ENCODE results near the gene DDX28.

DNA sequence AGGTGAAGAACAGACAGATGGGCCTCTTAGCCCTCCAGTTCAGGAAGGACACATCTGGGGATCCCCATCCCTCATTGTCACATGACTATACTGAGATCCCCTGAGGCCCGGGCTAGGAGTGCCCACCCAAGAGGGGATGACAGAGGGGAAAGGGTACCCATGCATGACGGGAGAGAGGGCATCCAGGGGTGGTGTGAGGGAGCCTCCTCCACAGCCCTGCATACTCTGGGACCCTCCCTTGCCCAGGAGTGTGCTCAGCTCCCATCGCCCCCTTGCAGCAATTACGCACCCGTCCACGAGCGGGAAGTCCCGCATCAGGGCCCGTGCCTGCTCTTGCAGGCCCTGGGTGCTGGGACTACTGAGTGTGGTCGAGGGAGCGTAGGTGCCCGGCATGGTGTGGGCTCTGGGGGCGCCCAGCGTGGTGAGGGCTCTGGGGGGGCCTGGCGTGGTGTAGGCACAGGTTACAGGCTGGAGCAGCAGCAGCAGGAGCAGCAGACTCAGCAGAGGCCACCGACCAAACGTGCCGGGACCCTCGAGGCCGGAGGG is 30.3 kb downstream of the DDX28 start:
- TF ChIP-seq CEBPB (IDR thresholded peaks at IDR 0.05; ENCODE audit: low read depth, low read length): no peak
- TF ChIP-seq, protein P1, sequence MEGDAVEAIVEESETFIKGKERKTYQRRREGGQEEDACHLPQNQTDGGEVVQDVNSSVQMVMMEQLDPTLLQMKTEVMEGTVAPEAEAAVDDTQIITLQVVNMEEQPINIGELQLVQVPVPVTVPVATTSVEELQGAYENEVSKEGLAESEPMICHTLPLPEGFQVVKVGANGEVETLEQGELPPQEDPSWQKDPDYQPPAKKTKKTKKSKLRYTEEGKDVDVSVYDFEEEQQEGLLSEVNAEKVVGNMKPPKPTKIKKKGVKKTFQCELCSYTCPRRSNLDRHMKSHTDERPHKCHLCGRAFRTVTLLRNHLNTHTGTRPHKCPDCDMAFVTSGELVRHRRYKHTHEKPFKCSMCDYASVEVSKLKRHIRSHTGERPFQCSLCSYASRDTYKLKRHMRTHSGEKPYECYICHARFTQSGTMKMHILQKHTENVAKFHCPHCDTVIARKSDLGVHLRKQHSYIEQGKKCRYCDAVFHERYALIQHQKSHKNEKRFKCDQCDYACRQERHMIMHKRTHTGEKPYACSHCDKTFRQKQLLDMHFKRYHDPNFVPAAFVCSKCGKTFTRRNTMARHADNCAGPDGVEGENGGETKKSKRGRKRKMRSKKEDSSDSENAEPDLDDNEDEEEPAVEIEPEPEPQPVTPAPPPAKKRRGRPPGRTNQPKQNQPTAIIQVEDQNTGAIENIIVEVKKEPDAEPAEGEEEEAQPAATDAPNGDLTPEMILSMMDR (conservative IDR thresholded peaks at IDR 0.05; ENCODE audit: low read depth, low read length): no peak
- TF ChIP-seq SMC3 (IDR thresholded peaks at IDR 0.05; ENCODE audit: low read depth, low read length): no peak
- TF ChIP-seq POLR2A (IDR thresholded peaks at IDR 0.05; ENCODE audit: low read depth, low read length): no peak
- no peak for TF ChIP-seq RFX5 (IDR thresholded peaks at IDR 0.05; ENCODE audit: low read depth, low read length)
- no peak for TF ChIP-seq MAFK (IDR thresholded peaks at IDR 0.05; ENCODE audit: low read depth, low read length)
- no peak for TF ChIP-seq MAZ (IDR thresholded peaks at IDR 0.05; ENCODE audit: borderline replicate concordance, low read depth, low read length)
- TF ChIP-seq, protein P2, sequence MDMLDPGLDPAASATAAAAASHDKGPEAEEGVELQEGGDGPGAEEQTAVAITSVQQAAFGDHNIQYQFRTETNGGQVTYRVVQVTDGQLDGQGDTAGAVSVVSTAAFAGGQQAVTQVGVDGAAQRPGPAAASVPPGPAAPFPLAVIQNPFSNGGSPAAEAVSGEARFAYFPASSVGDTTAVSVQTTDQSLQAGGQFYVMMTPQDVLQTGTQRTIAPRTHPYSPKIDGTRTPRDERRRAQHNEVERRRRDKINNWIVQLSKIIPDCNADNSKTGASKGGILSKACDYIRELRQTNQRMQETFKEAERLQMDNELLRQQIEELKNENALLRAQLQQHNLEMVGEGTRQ (IDR thresholded peaks at IDR 0.05; ENCODE audit: low read depth, low read length): no peak
- TF ChIP-seq MXI1 (IDR thresholded peaks at IDR 0.05; ENCODE audit: borderline replicate concordance, low read depth, low read length): no peak
- TF ChIP-seq FOS (IDR thresholded peaks at IDR 0.05; ENCODE audit: low read depth, low read length): no peak
- TF ChIP-seq CHD1 (IDR thresholded peaks at IDR 0.05; ENCODE audit: low read depth, low read length): no peak
- TF ChIP-seq BHLHE40 (IDR thresholded peaks at IDR 0.05; ENCODE audit: low read depth, low read length): no peak
- no peak for TF ChIP-seq ELK1 (IDR thresholded peaks at IDR 0.05; ENCODE audit: borderline replicate concordance, low read depth, low read length)
